ENCODE results near the gene HADHB. TPM values are rescaled to one million over a fixed set of nuclear protein-coding genes. Genes with fewer than 3 reads are reported as not detected.

HADHB gene
- 86.7 TPM for polyA plus RNA-seq (2012; ENCODE audit: insufficient read depth, insufficient read length)

DNA sequence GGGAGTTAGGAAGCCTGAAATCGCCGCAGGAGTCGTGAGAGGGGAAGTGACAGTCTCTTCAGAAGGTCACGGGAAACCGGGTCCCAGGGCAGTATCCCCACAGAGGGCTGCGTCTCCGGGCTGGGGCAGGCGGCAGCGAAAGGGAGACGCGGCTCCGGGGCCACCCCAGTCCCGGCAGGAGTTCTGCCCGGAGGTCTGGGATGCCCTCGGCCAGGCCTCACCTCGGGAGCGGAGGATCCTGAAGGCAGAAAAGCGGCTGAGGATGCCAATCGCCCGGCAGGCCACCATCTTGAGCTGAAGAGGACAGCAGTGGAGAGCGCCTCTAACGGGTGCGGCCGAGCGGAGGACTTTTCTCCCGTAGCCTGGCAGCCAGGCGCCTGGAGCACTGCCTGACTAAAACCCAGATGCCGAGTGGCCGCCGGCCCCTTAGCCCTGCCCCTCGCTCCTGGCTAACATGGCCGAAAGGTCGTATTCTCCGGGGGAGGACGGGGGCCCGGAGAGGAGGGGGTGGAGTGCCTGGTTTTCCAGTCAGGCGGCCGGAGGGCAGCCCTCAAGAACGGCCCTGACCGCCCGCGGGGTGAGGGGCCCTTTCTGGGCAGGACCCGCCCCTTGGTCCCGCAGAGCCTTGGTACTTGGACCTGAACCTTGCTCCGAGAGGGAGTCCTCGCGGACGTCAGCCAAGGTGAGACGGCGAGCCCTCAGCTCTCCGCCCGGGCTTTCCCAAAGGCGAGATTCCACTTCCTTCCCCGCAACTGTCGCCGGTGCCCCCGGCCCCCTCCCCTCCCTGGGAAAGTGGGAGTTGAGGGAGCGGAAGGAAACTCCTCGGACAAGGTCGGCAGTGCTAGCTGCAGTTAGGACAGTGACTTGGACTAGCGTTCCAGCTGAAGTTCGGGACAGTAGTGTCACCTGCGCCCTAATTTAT lies at the start of gene HADHB, which contains the start of gene HADHA:
Gene HADHB (plus strand): TSS at position 631 of the 922 bp plus-strand sequence. CDS start 9,316 bp downstream, outside the sequence.
Gene HADHA (minus strand): TSS at position 324 of the 922 bp plus-strand sequence. CDS start 36 bp downstream, at position 288.
- peak within 1 kb of the TSS; percentile 98 for H3K4me3 ChIP-seq (ENCODE audit: low read length)
- peak; percentile 73 for DNase-seq (ENCODE audit: low read depth, low spot score)

- no peak for DNase-seq (ENCODE audit: low read depth, low spot score)
- H3K4me3 ChIP-seq (ENCODE audit: low read length), result no peak overlapping the region
These were observed 49.4 kb upstream of the HADHB start for GRCh38 chr2:26195040-26195984.

- DNase-seq (ENCODE audit: low read depth, low spot score), result no peak
- H3K4me3 ChIP-seq (ENCODE audit: low read length), result no peak overlapping the region
These were observed 47.9 kb upstream of the HADHB start for GRCh38 chr2:26196683-26197418.

- H3K4me3 ChIP-seq (ENCODE audit: low read length), result no peak overlapping the region
- DNase-seq (ENCODE audit: low read depth, low spot score), result no peak
These were observed 47.2 kb upstream of the HADHB start for GRCh38 chr2:26197516-26197915.

GRCh38 chr2:26202981-26203490 lies 41.7 kb upstream of the HADHB start:
- no peak overlapping the region for H3K4me3 ChIP-seq (ENCODE audit: low read length)
- DNase-seq (ENCODE audit: low read depth, low spot score), result no peak

DNA sequence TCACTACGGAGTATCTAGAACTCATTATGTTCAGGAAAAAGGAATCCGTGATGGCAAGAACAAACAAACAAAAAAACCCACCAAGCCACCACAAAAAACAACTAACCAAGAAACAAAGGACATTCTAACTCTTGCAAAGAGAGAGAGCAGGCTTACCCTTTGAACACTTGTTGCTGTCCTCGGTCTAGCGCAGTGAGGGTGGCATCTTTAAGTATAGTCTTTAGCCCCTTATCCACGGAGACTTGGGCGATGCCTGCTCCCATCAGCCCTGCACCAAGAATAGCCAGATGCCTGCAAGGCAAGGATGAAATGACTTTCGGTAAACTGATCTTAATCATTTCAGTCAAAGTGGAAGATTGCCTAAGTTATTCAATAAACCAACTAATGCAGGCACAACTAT lies 40.8 kb upstream of the HADHB start:
- no peak for DNase-seq (ENCODE audit: low read depth, low spot score)
- H3K4me3 ChIP-seq (ENCODE audit: low read length), result no peak overlapping the region

DNA sequence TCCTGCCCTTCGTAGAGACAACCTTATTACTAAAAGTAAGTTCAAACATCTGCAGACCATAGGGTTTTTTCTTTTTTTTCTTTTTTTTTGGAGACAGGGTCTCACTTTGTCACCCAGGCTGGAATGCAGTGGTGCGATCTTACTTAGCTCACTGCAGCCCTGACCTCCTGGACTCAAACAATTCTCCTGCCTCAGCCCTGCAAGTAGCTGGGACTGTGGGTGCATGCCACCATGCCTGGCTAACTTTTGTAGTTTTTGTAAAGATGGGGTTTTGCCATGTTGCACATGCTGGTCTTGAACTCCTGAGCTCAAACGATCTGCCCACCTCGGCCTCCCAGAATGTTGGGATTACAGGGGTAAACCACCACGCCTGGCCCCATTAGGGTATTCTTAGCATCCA lies 32.7 kb upstream of the HADHB start:
- no peak for DNase-seq (ENCODE audit: low read depth, low spot score)

GRCh38 chr2:26214759-26215158 lies 30.0 kb upstream of the HADHB start:
- DNase-seq (ENCODE audit: low read depth, low spot score), result no peak
- no peak overlapping the region for H3K4me3 ChIP-seq (ENCODE audit: low read length)

More for the DNA sequence above, 32.7 kb upstream of the HADHB start:
- no peak overlapping the region for H3K4me3 ChIP-seq (ENCODE audit: low read length)

GRCh38 chr2:26215833-26216232 lies 28.9 kb upstream of the HADHB start:
- no peak for DNase-seq (ENCODE audit: low read depth, low spot score)
- H3K4me3 ChIP-seq (ENCODE audit: low read length), result no peak overlapping the region

DNA sequence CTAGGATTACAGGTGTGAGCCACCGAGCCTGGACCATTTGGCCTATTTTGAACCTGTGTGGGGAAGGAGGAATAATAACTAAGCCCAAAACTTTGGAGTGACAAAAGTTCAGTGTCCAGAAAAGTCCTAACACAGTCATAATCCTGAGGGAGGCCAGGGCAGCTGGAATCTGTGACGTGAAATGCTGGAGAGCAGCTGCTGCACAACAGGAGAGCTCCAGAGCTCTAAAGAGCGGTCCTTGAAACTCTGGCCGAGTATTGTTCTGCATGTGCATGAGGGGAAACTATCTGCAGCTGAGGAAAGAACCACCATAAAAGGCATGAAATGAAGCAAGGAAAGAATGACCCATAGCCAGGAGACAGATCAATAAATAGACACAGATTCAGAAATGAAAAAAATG lies 28.2 kb upstream of the HADHB start:
- no peak for DNase-seq (ENCODE audit: low read depth, low spot score)
- H3K4me3 ChIP-seq (ENCODE audit: low read length), result no peak overlapping the region

DNA sequence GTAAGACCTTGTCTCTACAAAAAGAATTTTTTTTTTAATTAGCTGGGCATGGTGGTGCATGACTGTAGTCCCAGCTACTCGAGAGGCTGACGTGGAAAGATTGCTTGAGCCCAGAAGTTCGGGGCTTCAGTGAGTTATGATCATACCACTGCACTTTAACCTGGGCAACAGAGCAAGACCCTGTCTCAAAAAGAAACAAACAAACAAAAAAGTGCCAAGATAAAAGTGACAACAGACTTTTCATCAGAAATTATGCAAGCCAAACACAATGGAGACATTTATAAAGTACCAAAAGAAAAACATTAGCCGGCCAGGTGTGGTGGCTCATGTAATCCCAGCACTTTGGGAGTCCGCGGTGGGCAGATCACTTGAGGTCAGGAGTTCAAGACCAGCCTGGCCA lies 27.0 kb upstream of the HADHB start:
- no peak for DNase-seq (ENCODE audit: low read depth, low spot score)
- no peak overlapping the region for H3K4me3 ChIP-seq (ENCODE audit: low read length)

- DNase-seq (ENCODE audit: low read depth, low spot score), result no peak
- H3K4me3 ChIP-seq (ENCODE audit: low read length), result no peak overlapping the region
These were observed 21.7 kb upstream of the HADHB start for GRCh38 chr2:26223018-26223417.

- H3K4me3 ChIP-seq (ENCODE audit: low read length), result no peak overlapping the region
- DNase-seq (ENCODE audit: low read depth, low spot score), result no peak
These were observed 20.6 kb upstream of the HADHB start for GRCh38 chr2:26224095-26224494.

DNA sequence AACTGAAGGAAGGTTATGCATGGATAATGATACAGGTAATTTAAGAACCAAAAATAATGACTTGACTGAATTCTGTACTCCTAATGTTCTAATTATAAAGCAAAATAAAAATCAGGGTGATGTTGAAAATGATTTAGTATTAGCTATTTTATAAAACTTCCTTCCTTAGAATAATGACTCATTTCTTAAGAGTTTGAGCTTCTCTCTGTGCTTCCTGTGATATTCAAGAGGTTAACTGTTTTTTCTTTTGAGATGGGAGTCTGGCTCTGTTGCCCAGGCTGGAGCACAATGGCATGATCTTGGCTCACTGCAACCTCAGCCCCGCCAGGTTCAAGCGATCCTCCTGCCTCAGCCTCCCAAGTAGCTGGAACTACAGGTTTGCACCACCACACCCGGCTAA lies 15.1 kb upstream of the HADHB start:
- no peak for DNase-seq (ENCODE audit: low read depth, low spot score)
- no peak overlapping the region for H3K4me3 ChIP-seq (ENCODE audit: low read length)

- H3K4me3 ChIP-seq (ENCODE audit: low read length), result no peak overlapping the region
- DNase-seq (ENCODE audit: low read depth, low spot score), result no peak
These were observed 13.9 kb upstream of the HADHB start for GRCh38 chr2:26230806-26231205.

DNA sequence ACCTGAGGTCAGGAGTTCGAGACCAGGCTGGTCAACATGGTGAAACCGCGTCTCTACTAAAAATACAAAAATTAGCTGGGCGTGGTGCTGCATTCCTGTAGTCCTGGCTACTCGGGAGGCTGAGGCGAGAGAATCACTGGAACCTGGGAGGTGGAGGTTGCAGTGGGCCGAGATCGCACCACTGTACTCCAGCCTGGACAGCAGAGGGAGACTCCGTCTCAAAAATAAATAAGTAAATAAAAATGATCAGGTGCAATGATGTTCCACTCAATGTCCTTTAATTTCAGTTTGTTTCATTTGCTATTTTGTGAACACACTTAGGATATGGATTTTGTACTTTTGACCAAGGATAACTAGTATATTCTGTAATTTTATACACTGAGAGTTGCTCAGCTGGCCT lies 9.7 kb upstream of the HADHB start:
- DNase-seq (ENCODE audit: low read depth, low spot score), result no peak
- no peak overlapping the region for H3K4me3 ChIP-seq (ENCODE audit: low read length)

GRCh38 chr2:26237868-26238267 lies 6.9 kb upstream of the HADHB start:
- H3K4me3 ChIP-seq (ENCODE audit: low read length), result no peak overlapping the region
- no peak for DNase-seq (ENCODE audit: low read depth, low spot score)

GRCh38 chr2:26238311-26238958 lies 6.3 kb upstream of the HADHB start:
- H3K4me3 ChIP-seq (ENCODE audit: low read length), result no peak overlapping the region
- no peak for DNase-seq (ENCODE audit: low read depth, low spot score)
